Liver (tissue), 9 donors: ENCODE data around the gene EHD4. TPM values are rescaled to one million over a fixed set of nuclear protein-coding genes. Genes with fewer than 3 reads are reported as not detected.
A peak's percentile ranks its signal among the peaks of the same experiment; 100 is the strongest.

Source experiments
- DNase-seq: peaks from one replicate; pipeline ENCODE4 v3.0.0-alpha.2; 2017; ENCODE audit warnings: low spot score
- H3K27ac ChIP-seq, 2 donors: one replicate each; pipeline ENCODE4 v1.7.0; 2013; ENCODE audit warnings: inconsistent platforms in 2 of 2, low read length in 2 of 2, control low read depth in 1 of 2, low read depth in 1 of 2, mild to moderate bottlenecking in 1 of 2
- H3K27me3 ChIP-seq, 4 donors: one replicate each; pipeline versions ENCODE4 v1.6.1 to v1.7.0; 2013; ENCODE audit warnings: low read length in 3 of 4, inconsistent platforms in 1 of 4, mild to moderate bottlenecking in 1 of 4, moderate library complexity in 1 of 4; ENCODE audit not compliant: control insufficient read depth in 4 of 4, insufficient read depth in 4 of 4
- H3K36me3 ChIP-seq, 4 donors: one replicate each; pipeline versions ENCODE4 v1.6.1 to v1.7.0; 2013; ENCODE audit warnings: low read length in 3 of 4, mild to moderate bottlenecking in 3 of 4, low read depth in 1 of 4, moderate library complexity in 1 of 4; ENCODE audit not compliant: control insufficient read depth in 4 of 4, insufficient read depth in 3 of 4
- H3K4me1 ChIP-seq, 4 donors: one replicate each; pipeline versions ENCODE4 v1.6.1 to v1.7.0; 2013; ENCODE audit warnings: low read length in 3 of 4, mild to moderate bottlenecking in 3 of 4, moderate library complexity in 1 of 4; ENCODE audit not compliant: control insufficient read depth in 4 of 4, insufficient read depth in 4 of 4
- H3K4me3 ChIP-seq, 3 donors: one replicate each; pipeline versions ENCODE4 v1.6.1 to v1.7.0; 2013; ENCODE audit warnings: low read length in 3 of 3, control low read depth in 1 of 3, low read depth in 1 of 3, mild to moderate bottlenecking in 1 of 3
- H3K9ac ChIP-seq, 2 donors: one replicate each; pipeline ENCODE4 v1.7.0; 2013; ENCODE audit warnings: low read length in 2 of 2, mild to moderate bottlenecking in 2 of 2, moderate library complexity in 2 of 2, control low read depth in 1 of 2, low read depth in 1 of 2
- H3K9me3 ChIP-seq, 4 donors: one replicate each; pipeline versions ENCODE4 v1.6.1 to v1.7.0; 2013; ENCODE audit warnings: low read length in 3 of 4; ENCODE audit not compliant: control insufficient read depth in 4 of 4
- FOXA1 ChIP-seq: IDR thresholded peaks from 2 replicates; pipeline ENCODE4 v1.6.1; 2016; ENCODE audit warnings: antibody characterized with exemption
- FOXA2 ChIP-seq: IDR thresholded peaks from 2 replicates; pipeline ENCODE4 v1.6.1; 2016; ENCODE audit warnings: antibody characterized with exemption
- GABPA ChIP-seq, 2 donors: IDR thresholded peaks in 1 of 2; conservative IDR thresholded peaks in 1 of 2; 2 replicates each; pipeline ENCODE4 v1.6.1; 2016; ENCODE audit warnings: antibody characterized with exemption in 2 of 2, mild to moderate bottlenecking in 1 of 2, moderate library complexity in 1 of 2
- HNF4A ChIP-seq, 2 donors: conservative IDR thresholded peaks; 2 replicates each; pipeline ENCODE4 v1.6.1; 2016; ENCODE audit warnings: antibody characterized with exemption in 2 of 2, mild to moderate bottlenecking in 2 of 2
- JUND ChIP-seq, 2 donors: IDR thresholded peaks; 2 replicates each; pipeline ENCODE4 v1.6.1; 2016; ENCODE audit warnings: antibody characterized with exemption in 2 of 2
- NR2F2 ChIP-seq: IDR thresholded peaks from 2 replicates; pipeline ENCODE4 v1.6.1; 2016; ENCODE audit warnings: antibody characterized with exemption
- RAD21 ChIP-seq, 2 donors: IDR thresholded peaks; 2 replicates each; pipeline ENCODE4 v1.6.1; 2016; ENCODE audit warnings: antibody characterized with exemption in 2 of 2, mild to moderate bottlenecking in 2 of 2
- RXRA ChIP-seq, 2 donors: IDR thresholded peaks; 2 replicates each; pipeline ENCODE4 v1.6.1; 2017 to 2018; ENCODE audit warnings: antibody characterized with exemption in 2 of 2, mild to moderate bottlenecking in 1 of 2
- SP1 ChIP-seq: IDR thresholded peaks from 2 replicates; pipeline ENCODE4 v1.6.1; 2018; ENCODE audit warnings: antibody characterized with exemption, mild to moderate bottlenecking
- TAF1 ChIP-seq: conservative IDR thresholded peaks from 2 replicates; pipeline ENCODE4 v1.6.1; 2016; ENCODE audit warnings: antibody characterized with exemption, mild to moderate bottlenecking
- YY1 ChIP-seq: IDR thresholded peaks from 2 replicates; pipeline ENCODE4 v1.6.1; 2016; ENCODE audit warnings: antibody characterized with exemption, mild to moderate bottlenecking
- ZBTB33 ChIP-seq: IDR thresholded peaks from 2 replicates; pipeline ENCODE4 v1.6.1; 2016; ENCODE audit warnings: antibody characterized with exemption
- WGBS: extraction: QIAGEN DNeasy Blood & Tissue Kit; methylation state at CpG from one replicate; pipeline ENCODE4 v1.1.7; 2013; 5-methylcytosine and 5-hydroxymethylcytosine counted together
- polyA plus RNA-seq, 2 donors: library from polyadenylated mRNA; stranded (reverse) in 1 of 2; unstranded in 1 of 2; fragments of 200-250 nt in 1 of 2; fragments of >200 nt in 1 of 2; fragmentation: Nextera tagmentation in 1 of 2; extraction: Ambion mirVana in 1 of 2; gene quantifications; one replicate each; pipeline versions ENCODE4 v1.2.1 to v1.2.3, GENCODE V29; 2013 to 2015
- total RNA-seq, 2 donors: library from RNA; depleted of rRNA; stranded (reverse); fragments of >200 nt; gene quantifications; one replicate each; pipeline ENCODE4 v1.2.3, GENCODE V29; 2014
- TF ChIP-seq, protein P1 (sequence below): IDR thresholded peaks from 2 replicates; pipeline ENCODE4 v1.6.1; 2016; ENCODE audit warnings: antibody characterized with exemption
- TF ChIP-seq, protein P2 (sequence below): IDR thresholded peaks from 2 replicates; pipeline ENCODE4 v1.6.1; 2016; ENCODE audit warnings: antibody characterized with exemption, mild to moderate bottlenecking
- donor health status: healthy.
- donor health status: healthy.
- donor health status: healthy.
- donor health status: healthy.
- donor health status: healthy.

Gene EHD4
- total and polyA plus RNA-seq, 4 donors, result 3.3 to 10.0 (median 6.2) TPM

DNA sequence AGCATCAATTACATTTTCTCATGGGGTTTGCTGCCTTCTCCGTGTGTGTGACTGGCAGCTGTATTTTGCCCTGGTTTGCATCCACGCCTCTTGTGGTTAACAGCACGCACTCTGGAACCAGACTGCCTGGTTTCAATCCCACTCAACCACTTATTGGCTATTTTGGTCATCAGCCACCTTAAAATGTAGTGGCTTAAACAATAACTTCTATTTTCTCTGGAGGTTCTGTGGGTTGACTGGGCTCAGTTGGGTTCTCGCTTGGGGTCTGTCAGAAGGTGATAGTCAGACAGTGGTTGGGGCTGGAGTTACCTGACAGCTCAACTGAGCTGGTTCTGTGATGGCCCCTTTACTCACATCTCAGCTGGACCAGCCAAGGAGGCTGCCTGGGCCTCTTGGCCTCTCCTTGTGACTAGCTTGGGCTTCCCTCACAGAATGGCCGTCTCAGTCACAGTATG, 36.8 kb downstream of the EHD4 start:
- Histone ChIP-seq H3K4me1 (peaks cover 0 to 7% (median 3%) of the 10 kb centered on the region in 4 donors), H3K27ac (peak overlapping the region; percentile 26 to 42), H3K9ac (no peak overlapping the region), H3K4me3 (no peak overlapping the region), H3K9me3 (no peaks in the 10 kb centered on the region), H3K27me3 (no peaks in the 10 kb centered on the region), H3K36me3 (peaks cover 0 to 7% (median 5%) of the 10 kb centered on the region in 4 donors)
- DNase-seq, result no peak
- WGBS, result 83% methylated on average over 5 of the region's 5 CpGs
- TF ChIP-seq, protein P1, sequence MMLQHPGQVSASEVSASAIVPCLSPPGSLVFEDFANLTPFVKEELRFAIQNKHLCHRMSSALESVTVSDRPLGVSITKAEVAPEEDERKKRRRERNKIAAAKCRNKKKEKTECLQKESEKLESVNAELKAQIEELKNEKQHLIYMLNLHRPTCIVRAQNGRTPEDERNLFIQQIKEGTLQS, result no peak
- TF ChIP-seq JUND (IDR thresholded peaks at IDR 0.05) (no peak), FOXA1 (no peak), GABPA (IDR thresholded peaks at IDR 0.05 in 1 of 2, conservative IDR thresholded peaks at IDR 0.05 in 1 of 2) (no peak), HNF4A (conservative IDR thresholded peaks at IDR 0.05) (no peak), SP1 (no peak), TAF1 (no peak), RXRA (IDR thresholded peaks at IDR 0.05) (no peak), YY1 (no peak), RAD21 (IDR thresholded peaks at IDR 0.05) (no peak), FOXA2 (no peak), ZBTB33 (no peak), NR2F2 (no peak)
- TF ChIP-seq, protein P2, sequence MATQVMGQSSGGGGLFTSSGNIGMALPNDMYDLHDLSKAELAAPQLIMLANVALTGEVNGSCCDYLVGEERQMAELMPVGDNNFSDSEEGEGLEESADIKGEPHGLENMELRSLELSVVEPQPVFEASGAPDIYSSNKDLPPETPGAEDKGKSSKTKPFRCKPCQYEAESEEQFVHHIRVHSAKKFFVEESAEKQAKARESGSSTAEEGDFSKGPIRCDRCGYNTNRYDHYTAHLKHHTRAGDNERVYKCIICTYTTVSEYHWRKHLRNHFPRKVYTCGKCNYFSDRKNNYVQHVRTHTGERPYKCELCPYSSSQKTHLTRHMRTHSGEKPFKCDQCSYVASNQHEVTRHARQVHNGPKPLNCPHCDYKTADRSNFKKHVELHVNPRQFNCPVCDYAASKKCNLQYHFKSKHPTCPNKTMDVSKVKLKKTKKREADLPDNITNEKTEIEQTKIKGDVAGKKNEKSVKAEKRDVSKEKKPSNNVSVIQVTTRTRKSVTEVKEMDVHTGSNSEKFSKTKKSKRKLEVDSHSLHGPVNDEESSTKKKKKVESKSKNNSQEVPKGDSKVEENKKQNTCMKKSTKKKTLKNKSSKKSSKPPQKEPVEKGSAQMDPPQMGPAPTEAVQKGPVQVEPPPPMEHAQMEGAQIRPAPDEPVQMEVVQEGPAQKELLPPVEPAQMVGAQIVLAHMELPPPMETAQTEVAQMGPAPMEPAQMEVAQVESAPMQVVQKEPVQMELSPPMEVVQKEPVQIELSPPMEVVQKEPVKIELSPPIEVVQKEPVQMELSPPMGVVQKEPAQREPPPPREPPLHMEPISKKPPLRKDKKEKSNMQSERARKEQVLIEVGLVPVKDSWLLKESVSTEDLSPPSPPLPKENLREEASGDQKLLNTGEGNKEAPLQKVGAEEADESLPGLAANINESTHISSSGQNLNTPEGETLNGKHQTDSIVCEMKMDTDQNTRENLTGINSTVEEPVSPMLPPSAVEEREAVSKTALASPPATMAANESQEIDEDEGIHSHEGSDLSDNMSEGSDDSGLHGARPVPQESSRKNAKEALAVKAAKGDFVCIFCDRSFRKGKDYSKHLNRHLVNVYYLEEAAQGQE, result no peak

GRCh38 chr15:41934843-41935242, 37.5 kb downstream of the EHD4 start:
- 75% methylated on average over 4 of the region's 4 CpGs for WGBS
- TF ChIP-seq RXRA (IDR thresholded peaks at IDR 0.05) (no peak), NR2F2 (peak; percentile 12)
- H3K27ac ChIP-seq, result peak overlapping the region in 1 of 2 donors; percentile 19
- H3K9ac ChIP-seq, result no peak overlapping the region
- H3K9me3 ChIP-seq, result no peaks in the 10 kb centered on the region
- DNase-seq, result no peak
- peaks cover 0 to 13% (median 9%) of the 10 kb centered on the region in 4 donors for H3K4me1 ChIP-seq
- no peaks in the 10 kb centered on the region for H3K27me3 ChIP-seq
- H3K36me3 ChIP-seq, result peaks cover 0 to 3% (median 0%) of the 10 kb centered on the region in 4 donors
- no peak overlapping the region for H3K4me3 ChIP-seq
